Right atrium auricular region (tissue), 2 donors: ENCODE measurements around the gene ZNF385B. TPM values are rescaled to one million over a fixed set of nuclear protein-coding genes. Genes with fewer than 3 reads are reported as not detected.

Experiments
- DNase-seq: peaks from one replicate; pipeline ENCODE4 v3.0.0-alpha.2; 2019; ENCODE audit warnings: low spot score
- H3K27ac ChIP-seq, 2 donors: fragments of 200-600 bp; sonication (generic); 1 replicate in 1 of 2; 2 replicates in 1 of 2; pipeline ENCODE4 v1.5.1; 2016 to 2019
- H3K27me3 ChIP-seq, 2 donors: fragments of 200-600 bp; sonication (generic); one replicate each; pipeline versions ENCODE4 v1.5.1 to v1.6.0; 2017 to 2019
- H3K36me3 ChIP-seq: fragments of 200-600 bp; sonication (generic); one replicate; pipeline ENCODE4 v1.5.1; 2016
- H3K4me1 ChIP-seq, 2 donors: fragments of 200-600 bp; sonication (generic); one replicate each; pipeline versions ENCODE4 v1.5.1 to v1.6.0; 2017 to 2019
- H3K4me3 ChIP-seq, 2 donors: fragments of 200-600 bp; sonication (generic); 1 replicate in 1 of 2; 2 replicates in 1 of 2; pipeline ENCODE4 v1.5.1; 2017 to 2019; ENCODE audit warnings: mild to moderate bottlenecking in 1 of 2, moderate library complexity in 1 of 2
- H3K9me3 ChIP-seq, 2 donors: fragments of 200-600 bp; sonication (generic); one replicate each; pipeline ENCODE4 v1.5.1; 2019
- total RNA-seq, 2 donors: library from RNA; depleted of rRNA; stranded (reverse); fragments of >200 nt; gene quantifications; one replicate each; pipeline ENCODE4 v1.1.0, GENCODE V29; 2016
- TF ChIP-seq, protein P1 (sequence below), 2 donors: fragments of 200-600 bp; sonication (generic); IDR thresholded peaks; one replicate each; pipeline ENCODE4 v1.5.1; 2019; ENCODE audit warnings: antibody characterized with exemption in 2 of 2

ZNF385B gene
- total RNA-seq, 2 donors from 2014 or later: 23.2 to 33.3 TPM

DNA sequence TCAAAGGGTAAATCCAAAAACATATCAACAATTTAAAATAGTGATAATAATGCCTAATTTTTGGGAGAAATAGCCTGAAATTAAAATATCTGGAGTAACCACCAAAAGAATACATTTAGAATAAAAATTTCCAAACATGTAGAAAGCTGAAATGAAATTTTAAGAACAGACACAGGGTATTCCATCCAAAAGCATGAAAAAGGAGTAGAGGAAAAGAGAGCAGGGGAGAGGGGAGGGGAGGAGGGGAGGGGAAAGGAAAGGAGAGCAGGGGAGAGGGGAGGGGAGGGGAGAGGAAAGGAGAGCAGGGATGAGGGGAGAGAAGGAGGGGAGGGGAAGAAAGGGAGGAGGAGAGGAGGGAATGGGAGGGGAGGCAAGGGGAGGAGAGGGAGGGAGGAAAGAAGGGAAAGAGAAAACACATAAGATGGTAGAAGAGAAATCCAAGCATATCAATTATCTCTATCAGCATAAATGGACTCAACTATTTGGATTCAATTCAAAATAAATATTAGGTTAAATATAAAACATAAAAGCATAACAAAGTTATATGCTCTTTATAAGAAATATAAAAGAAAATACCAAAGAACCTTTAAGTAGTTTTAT is 141.1 kb downstream of the ZNF385B start:
- Histone ChIP-seq H3K36me3 (no peaks in the 10 kb centered on the region), H3K27ac (no peak overlapping the region), H3K4me1 (no peaks in the 10 kb centered on the region), H3K4me3 (no peak overlapping the region), H3K27me3 (no peaks in the 10 kb centered on the region), H3K9me3 (no peaks in the 10 kb centered on the region)
- no peak for DNase-seq
- TF ChIP-seq, protein P1, sequence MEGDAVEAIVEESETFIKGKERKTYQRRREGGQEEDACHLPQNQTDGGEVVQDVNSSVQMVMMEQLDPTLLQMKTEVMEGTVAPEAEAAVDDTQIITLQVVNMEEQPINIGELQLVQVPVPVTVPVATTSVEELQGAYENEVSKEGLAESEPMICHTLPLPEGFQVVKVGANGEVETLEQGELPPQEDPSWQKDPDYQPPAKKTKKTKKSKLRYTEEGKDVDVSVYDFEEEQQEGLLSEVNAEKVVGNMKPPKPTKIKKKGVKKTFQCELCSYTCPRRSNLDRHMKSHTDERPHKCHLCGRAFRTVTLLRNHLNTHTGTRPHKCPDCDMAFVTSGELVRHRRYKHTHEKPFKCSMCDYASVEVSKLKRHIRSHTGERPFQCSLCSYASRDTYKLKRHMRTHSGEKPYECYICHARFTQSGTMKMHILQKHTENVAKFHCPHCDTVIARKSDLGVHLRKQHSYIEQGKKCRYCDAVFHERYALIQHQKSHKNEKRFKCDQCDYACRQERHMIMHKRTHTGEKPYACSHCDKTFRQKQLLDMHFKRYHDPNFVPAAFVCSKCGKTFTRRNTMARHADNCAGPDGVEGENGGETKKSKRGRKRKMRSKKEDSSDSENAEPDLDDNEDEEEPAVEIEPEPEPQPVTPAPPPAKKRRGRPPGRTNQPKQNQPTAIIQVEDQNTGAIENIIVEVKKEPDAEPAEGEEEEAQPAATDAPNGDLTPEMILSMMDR (IDR thresholded peaks at IDR 0.05): no peak

DNA sequence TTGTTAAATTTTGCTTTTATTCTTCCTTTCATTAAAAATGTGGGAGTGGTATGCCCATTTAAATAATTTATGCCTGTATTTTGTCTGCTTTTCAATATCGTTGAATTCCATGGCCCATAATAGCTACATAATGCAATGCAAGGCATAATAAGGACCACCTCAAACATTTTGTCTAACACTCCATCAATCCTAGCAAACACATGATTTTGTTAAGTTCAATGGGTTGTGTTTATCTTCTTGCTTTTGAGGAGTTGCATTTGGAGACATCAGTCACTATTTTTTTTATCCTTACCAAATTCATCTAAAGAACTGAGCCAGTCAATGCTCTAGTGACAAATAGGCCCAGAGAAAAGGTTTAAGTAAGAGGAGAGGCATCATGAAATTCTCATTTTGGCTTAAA is 145.5 kb downstream of the ZNF385B start:
- TF ChIP-seq, protein P1 (IDR thresholded peaks at IDR 0.05): no peak
- H3K4me1 ChIP-seq: no peaks in the 10 kb centered on the region
- H3K4me3 ChIP-seq: no peak overlapping the region
- H3K9me3 ChIP-seq: no peaks in the 10 kb centered on the region
- H3K27ac ChIP-seq: no peak overlapping the region
- no peaks in the 10 kb centered on the region for H3K27me3 ChIP-seq
- H3K36me3 ChIP-seq: no peaks in the 10 kb centered on the region
- no peak for DNase-seq

DNA sequence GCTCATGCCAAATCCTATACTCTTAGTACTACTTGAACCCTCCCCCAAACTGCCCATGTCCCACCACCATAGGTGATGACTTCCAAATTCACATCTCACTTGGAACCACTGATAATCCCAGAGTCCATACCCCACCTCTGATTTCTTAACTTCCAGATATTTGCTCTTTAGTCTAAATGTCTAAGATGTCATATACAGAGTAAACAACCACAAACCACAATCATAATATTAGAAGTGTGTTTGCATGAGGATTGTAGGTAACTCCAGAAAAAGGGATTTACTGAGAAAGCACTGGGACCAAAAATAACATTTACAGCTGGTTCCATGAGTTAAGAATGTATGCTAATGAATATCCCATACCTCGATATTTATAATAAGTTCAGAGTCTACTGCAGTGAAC is 146.2 kb downstream of the ZNF385B start:
- no peaks in the 10 kb centered on the region for H3K36me3 ChIP-seq
- no peaks in the 10 kb centered on the region for H3K9me3 ChIP-seq
- no peaks in the 10 kb centered on the region for H3K27me3 ChIP-seq
- no peaks in the 10 kb centered on the region for H3K4me1 ChIP-seq
- no peak for DNase-seq
- H3K4me3 ChIP-seq: no peak overlapping the region
- TF ChIP-seq, protein P1 (IDR thresholded peaks at IDR 0.05): no peak
- no peak overlapping the region for H3K27ac ChIP-seq

DNA sequence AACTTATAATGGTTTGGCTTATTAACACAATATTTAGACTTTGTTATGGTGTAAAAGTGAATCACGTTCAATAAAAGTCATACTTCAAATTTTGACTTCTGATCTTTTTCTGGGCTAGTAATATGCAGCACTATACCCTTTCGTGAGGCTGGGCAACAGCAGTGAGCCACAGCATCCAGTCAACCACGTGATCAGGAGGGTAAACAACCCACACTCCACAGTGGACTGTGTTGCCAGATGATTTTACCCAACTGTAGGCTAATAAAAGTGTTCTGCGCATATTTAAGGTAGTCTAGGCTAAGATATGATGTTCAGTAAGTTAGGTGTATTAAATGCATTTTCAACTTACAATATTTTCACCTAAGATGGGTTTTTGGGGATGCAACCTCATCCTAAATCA is 148.6 kb downstream of the ZNF385B start:
- H3K4me1 ChIP-seq: no peaks in the 10 kb centered on the region

DNA sequence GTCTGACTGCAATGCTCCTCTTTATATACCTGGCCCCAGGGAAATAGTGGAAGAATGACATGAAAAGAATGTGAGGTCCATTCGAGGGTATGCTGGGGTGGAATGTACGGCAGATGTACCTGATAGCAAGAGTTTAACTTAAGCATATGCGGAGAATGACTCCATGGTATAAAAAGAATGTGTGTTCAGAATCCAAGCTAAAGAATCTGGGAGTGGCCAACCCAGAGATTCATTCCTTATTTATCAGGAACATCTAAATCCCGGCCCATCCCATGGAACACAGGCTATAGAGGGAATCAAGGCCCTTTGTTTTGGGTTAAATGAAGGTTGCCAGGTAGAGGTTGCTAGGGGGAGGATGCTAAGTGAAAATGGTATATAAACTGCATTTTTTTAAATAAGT is 150.0 kb downstream of the ZNF385B start:
- no peak for DNase-seq
- no peak overlapping the region for H3K4me3 ChIP-seq
- H3K4me1 ChIP-seq: no peaks in the 10 kb centered on the region
- TF ChIP-seq, protein P1 (IDR thresholded peaks at IDR 0.05): no peak
- no peaks in the 10 kb centered on the region for H3K27me3 ChIP-seq
- no peaks in the 10 kb centered on the region for H3K9me3 ChIP-seq
- no peak overlapping the region for H3K27ac ChIP-seq
- H3K36me3 ChIP-seq: no peaks in the 10 kb centered on the region

More for the DNA sequence above, 148.6 kb downstream of the ZNF385B start:
- no peak for DNase-seq
- H3K36me3 ChIP-seq: no peaks in the 10 kb centered on the region
- no peak overlapping the region for H3K27ac ChIP-seq
- H3K27me3 ChIP-seq: no peaks in the 10 kb centered on the region
- H3K4me3 ChIP-seq: no peak overlapping the region
- H3K9me3 ChIP-seq: no peaks in the 10 kb centered on the region
- TF ChIP-seq, protein P1 (IDR thresholded peaks at IDR 0.05): no peak

DNA sequence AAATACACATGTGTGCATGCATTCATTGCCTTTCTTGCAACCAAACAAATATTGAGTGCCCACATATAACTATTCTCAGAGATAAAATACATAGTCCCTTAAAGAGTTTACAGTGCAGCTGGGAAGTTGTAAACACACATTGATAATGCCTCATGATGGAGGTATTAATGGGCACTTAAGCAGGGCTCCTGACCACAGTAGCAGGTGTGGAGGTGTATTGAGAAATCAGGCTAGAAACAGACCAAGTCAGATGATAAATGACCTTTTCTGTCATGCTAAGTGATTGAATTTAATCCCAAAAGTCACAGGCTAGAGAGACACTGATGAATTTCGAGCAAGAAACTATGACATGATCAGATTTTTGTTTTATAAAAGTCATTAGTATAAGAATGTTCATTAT is 157.7 kb downstream of the ZNF385B start:
- H3K4me1 ChIP-seq: no peaks in the 10 kb centered on the region
- TF ChIP-seq, protein P1 (IDR thresholded peaks at IDR 0.05): no peak
- H3K27ac ChIP-seq: no peak overlapping the region
- no peaks in the 10 kb centered on the region for H3K27me3 ChIP-seq
- no peaks in the 10 kb centered on the region for H3K9me3 ChIP-seq
- H3K36me3 ChIP-seq: no peaks in the 10 kb centered on the region
- DNase-seq: no peak
- no peak overlapping the region for H3K4me3 ChIP-seq
